Stomach (tissue), 4 donors: ENCODE results near the gene EID2B.

Experiments
- CTCF ChIP-seq, 7 experiments: fragments of 450-650 bp in 4 of 7; fragments of 200-600 bp in 3 of 7; sonication (generic) in 3 of 7; IDR thresholded peaks; one replicate each; pipeline ENCODE4 v1.5.1; 2016 to 2019; ENCODE audit warnings: antibody characterized with exemption in 7 of 7, control low read depth in 2 of 7, mild to moderate bottlenecking in 1 of 7
- POLR2A ChIP-seq, 4 donors: fragments of 450-650 bp; IDR thresholded peaks; one replicate each; pipeline ENCODE4 v1.6.1; 2016; ENCODE audit warnings: antibody characterized with exemption in 4 of 4, control low read depth in 2 of 4, mild to moderate bottlenecking in 1 of 4, moderate library complexity in 1 of 4
- POLR2AphosphoS5 ChIP-seq, 3 donors: sonication (generic); formaldehyde crosslinking; IDR thresholded peaks; one replicate each; pipeline ENCODE4 v1.6.1; 2016; ENCODE audit warnings: antibody characterized with exemption in 3 of 3

DNA sequence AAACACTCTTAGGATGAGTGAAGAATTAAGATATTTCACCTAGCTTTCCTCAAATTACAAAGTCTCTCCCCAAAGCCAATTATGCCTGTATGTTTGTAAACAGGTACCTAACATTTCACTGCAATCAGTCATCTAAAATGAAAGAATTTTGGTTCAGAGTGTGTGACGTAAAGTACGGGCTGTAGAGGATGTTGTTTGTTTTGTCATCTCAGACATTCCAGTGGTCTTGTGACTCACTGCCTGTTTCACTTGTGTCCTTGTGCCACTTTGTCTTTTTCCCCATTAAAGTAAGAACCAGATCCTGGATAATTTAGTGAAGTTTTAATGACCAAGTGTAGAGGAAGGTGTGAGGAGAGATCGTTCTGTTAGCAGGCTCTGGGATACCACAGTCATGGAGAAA lies 36.0 kb upstream of the EID2B start:
- TF ChIP-seq CTCF (IDR thresholded peaks at IDR 0.05) = no peak
- no peak for TF ChIP-seq POLR2AphosphoS5 (IDR thresholded peaks at IDR 0.05)
- no peak for TF ChIP-seq POLR2A (IDR thresholded peaks at IDR 0.05)
